GM23248 (cell line): ENCODE results near the gene PXT1. TPM values are rescaled to one million over a fixed set of nuclear protein-coding genes. Genes with fewer than 3 reads are reported as not detected.

Experiments used
- DNase-seq: peaks from one replicate; pipeline ENCODE4 v3.0.0-alpha.2; 2015
- H2AFZ ChIP-seq: fragments of 200-600 bp; sonication (generic); 2 replicates; pipeline ENCODE4 v1.6.1; 2016; ENCODE audit warnings: antibody characterized with exemption
- H3F3A ChIP-seq: fragments of 200-600 bp; sonication (generic); 2 replicates; pipeline ENCODE4 v1.6.1; 2016; ENCODE audit warnings: mild to moderate bottlenecking, antibody characterized with exemption, mixed run types; ENCODE audit not compliant: insufficient read depth
- H3K27ac ChIP-seq: fragments of 200-600 bp; sonication (generic); 2 replicates; pipeline ENCODE4 v1.5.1; 2016; ENCODE audit warnings: mild to moderate bottlenecking
- H3K27me3 ChIP-seq: fragments of 200-600 bp; sonication (generic); replicated peaks from 2 replicates; pipeline ENCODE4 v1.6.1; 2016; ENCODE audit warnings: mild to moderate bottlenecking; ENCODE audit not compliant: insufficient read depth
- H3K36me3 ChIP-seq: fragments of 200-600 bp; sonication (generic); 2 replicates; pipeline ENCODE4 v1.6.1; 2016; ENCODE audit warnings: low read depth, mild to moderate bottlenecking
- H3K4me1 ChIP-seq: fragments of 200-600 bp; sonication (generic); 2 replicates; pipeline ENCODE4 v1.6.1; 2016; ENCODE audit warnings: mild to moderate bottlenecking; ENCODE audit not compliant: insufficient read depth
- H3K4me2 ChIP-seq: fragments of 200-600 bp; sonication (generic); one replicate; pipeline ENCODE4 v1.6.1; 2016; ENCODE audit warnings: mild to moderate bottlenecking; ENCODE audit not compliant: unreplicated experiment
- H3K4me3 ChIP-seq: fragments of 200-600 bp; sonication (generic); 2 replicates; pipeline ENCODE4 v1.5.1; 2016; ENCODE audit warnings: mild to moderate bottlenecking
- H3K79me2 ChIP-seq: fragments of 200-600 bp; sonication (generic); 2 replicates; pipeline ENCODE4 v1.6.1; 2016; ENCODE audit warnings: mild to moderate bottlenecking; ENCODE audit not compliant: insufficient read depth
- H3K9ac ChIP-seq: fragments of 200-600 bp; sonication (generic); 2 replicates; pipeline ENCODE4 v1.6.1; 2016; ENCODE audit warnings: mild to moderate bottlenecking
- H3K9me2 ChIP-seq: fragments of 200-600 bp; sonication (generic); 2 replicates; pipeline ENCODE4 v1.6.1; 2016; ENCODE audit warnings: mixed run types, mild to moderate bottlenecking, moderate library complexity; ENCODE audit not compliant: insufficient read depth
- H3K9me3 ChIP-seq: fragments of 200-600 bp; sonication (generic); one replicate; pipeline ENCODE4 v1.6.1; 2017; ENCODE audit warnings: low read depth
- H4K20me1 ChIP-seq: fragments of 200-600 bp; sonication (generic); 2 replicates; pipeline ENCODE4 v1.6.0; 2016; ENCODE audit not compliant: insufficient read depth
- EZH2 ChIP-seq: fragments of 200-600 bp; sonication (generic); IDR thresholded peaks from 2 replicates; pipeline ENCODE4 v1.6.1; 2018; ENCODE audit warnings: antibody characterized with exemption, mild to moderate bottlenecking; ENCODE audit not compliant: insufficient read depth, poor library complexity, severe bottlenecking
- EZH2phosphoT487 ChIP-seq: fragments of 200-600 bp; sonication (generic); IDR thresholded peaks from 2 replicates; pipeline ENCODE4 v1.6.1; 2018; ENCODE audit warnings: antibody characterized with exemption, moderate library complexity, mild to moderate bottlenecking, low read depth; ENCODE audit not compliant: insufficient read depth
- WGBS, 2 experiments: methylation state at CpG; one replicate each; pipeline ENCODE4 v1.1.6; 2015 to 2017; ENCODE audit warnings: low lambda C conversion rate in 2 of 2, low coverage in 1 of 2; ENCODE audit errors: missing lambda C conversion rate in 2 of 2; 5-methylcytosine and 5-hydroxymethylcytosine counted together
- in situ Hi-C: fragments of 300-500 bp; cut with MboI; formaldehyde crosslinking; loops from 2 replicates; pipeline ENCODE4 v1.15.0; 2020
- polyA plus RNA-seq: library from polyadenylated mRNA; unstranded; fragments of >200 nt; fragmentation: Nextera tagmentation; extraction: Ambion mirVana; gene quantifications from 2 replicates; pipeline ENCODE4 v1.2.1, GENCODE V29; 2016
- total RNA-seq: library from RNA; depleted of rRNA; stranded (reverse); fragments of >200 nt; shearing (Covaris generic); gene quantifications from 2 replicates; pipeline ENCODE4 v1.2.3, GENCODE V29; 2014

PXT1 gene
- total and polyA plus RNA-seq, 2 experiments from 2014 or later, result not detected

DNA sequence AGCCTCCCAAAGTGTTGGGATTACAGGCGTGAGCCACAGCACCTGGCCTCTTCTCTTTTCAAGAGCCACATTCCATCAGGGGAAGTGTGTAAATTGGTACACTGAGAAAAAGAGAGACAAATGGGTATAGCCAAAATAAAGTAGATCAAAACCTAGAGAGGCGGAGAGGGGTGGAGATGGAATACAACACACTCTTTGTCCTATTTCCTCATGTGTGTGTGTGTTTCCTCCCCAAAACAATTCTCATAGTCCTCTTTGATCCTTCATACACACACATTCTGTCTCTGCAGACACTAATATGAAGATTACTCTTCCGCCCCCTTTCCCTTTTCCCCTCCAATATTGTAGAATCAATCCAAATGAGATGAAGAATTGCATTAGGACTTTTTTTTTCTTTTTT, 16.0 kb downstream of the PXT1 start:
- Histone ChIP-seq H3K9ac (no peak overlapping the region), H4K20me1 (no peaks in the 10 kb centered on the region), H3K4me3 (no peak overlapping the region), H3K79me2 (no peaks in the 10 kb centered on the region), H3K36me3 (no peaks in the 10 kb centered on the region), H2AFZ (no peak overlapping the region), H3K4me2 (no peak overlapping the region), H3K27ac (no peak overlapping the region), H3K27me3 (no peaks in the 10 kb centered on the region), H3K9me3 (no peaks in the 10 kb centered on the region), H3F3A (0 out of 2 replicates have a peak, but pooled peaks cover 8% of the 10 kb centered on the region), H3K9me2 (no peaks in the 10 kb centered on the region), H3K4me1 (peaks cover 13% of the 10 kb centered on the region)
- in situ Hi-C loops, result no loop called here
- DNase-seq, result no peak
- 91 to 97% methylated on average over 3 of the region's 3 CpGs for WGBS, 2 experiments
- TF ChIP-seq EZH2, result no peak
- no peak for TF ChIP-seq EZH2phosphoT487

- Histone ChIP-seq H3K79me2 (no peaks in the 10 kb centered on the region), H3K9me3 (no peaks in the 10 kb centered on the region), H3K27ac (peak overlapping the region; percentile 61), H3K36me3 (no peaks in the 10 kb centered on the region), H3K9me2 (no peaks in the 10 kb centered on the region), H3K9ac (peak overlapping the region; percentile 79), H3K4me3 (peak overlapping the region; percentile 86), H3K4me1 (no peaks in the 10 kb centered on the region), H4K20me1 (no peaks in the 10 kb centered on the region), H2AFZ (peak overlapping the region; percentile 99), H3K4me2 (peak overlapping the region; percentile 87), H3K27me3 (no peaks in the 10 kb centered on the region), H3F3A (no peaks in the 10 kb centered on the region)
- peak; percentile 100 for DNase-seq
- TF ChIP-seq EZH2phosphoT487, result no peak
- 1% methylated on average over 46 to 51 of the region's 51 CpGs for WGBS, 2 experiments
- in situ Hi-C loops, result no loop called here
Measured at GRCh38 chr6:36423101-36423824, 19.4 kb downstream of the PXT1 start.

DNA sequence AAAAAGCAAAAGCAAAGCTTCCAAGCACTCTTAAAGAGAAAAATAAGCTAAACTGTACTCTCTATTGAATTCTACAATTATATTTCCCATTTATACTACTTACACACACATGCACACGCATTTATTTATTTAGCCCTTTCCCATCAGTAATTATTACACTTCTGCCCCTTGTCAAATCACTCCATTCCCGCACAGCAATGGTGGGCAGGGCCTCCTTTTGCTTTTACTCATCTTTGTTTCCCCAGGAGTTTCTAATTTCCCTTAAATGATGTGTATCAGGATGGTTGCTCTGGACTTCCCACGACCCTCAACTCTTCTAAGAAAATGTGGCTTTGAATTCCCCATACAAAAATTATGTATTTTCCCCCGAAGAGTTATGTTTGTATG, 19.9 kb downstream of the PXT1 start:
- Histone ChIP-seq H3K4me3 (peak overlapping the region; percentile 86), H4K20me1 (no peaks in the 10 kb centered on the region), H2AFZ (peak overlapping the region; percentile 99), H3K79me2 (no peaks in the 10 kb centered on the region), H3K27me3 (no peaks in the 10 kb centered on the region), H3K4me2 (peak overlapping the region; percentile 87), H3K9me3 (no peaks in the 10 kb centered on the region), H3K4me1 (no peaks in the 10 kb centered on the region), H3K9me2 (no peaks in the 10 kb centered on the region), H3K36me3 (no peaks in the 10 kb centered on the region), H3K27ac (peak overlapping the region; percentile 61), H3K9ac (peak overlapping the region; percentile 75), H3F3A (no peaks in the 10 kb centered on the region)
- no peak for DNase-seq
- no peak for TF ChIP-seq EZH2phosphoT487
- in situ Hi-C loops, result no loop called here
- 5 to 9% methylated on average over 4 of the region's 4 CpGs for WGBS, 2 experiments

DNA sequence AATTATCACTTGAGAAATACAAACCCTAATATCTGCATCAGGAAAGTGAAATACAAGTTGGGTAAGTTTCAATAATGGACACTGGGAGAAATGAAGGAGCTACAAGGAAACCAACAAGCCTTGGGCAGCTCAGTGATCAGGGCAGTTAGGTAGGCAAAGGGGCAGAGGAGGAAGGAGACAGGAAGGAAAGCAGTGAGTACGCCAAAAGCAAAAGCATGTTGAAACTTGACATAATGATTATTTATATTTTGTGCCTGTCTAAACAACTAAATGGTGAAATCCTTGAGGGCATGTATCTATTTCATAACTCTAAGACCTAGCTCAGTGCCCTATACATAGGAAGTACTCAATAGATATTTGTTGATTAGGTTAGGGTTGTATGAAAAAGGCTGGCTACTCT, 23.3 kb downstream of the PXT1 start:
- H3K4me1 ChIP-seq, result peaks cover 7% of the 10 kb centered on the region
- in situ Hi-C loops, result no loop called here
- H2AFZ ChIP-seq, result no peak overlapping the region
- no peaks in the 10 kb centered on the region for H3K36me3 ChIP-seq
- no peaks in the 10 kb centered on the region for H3K9me3 ChIP-seq
- H3K27me3 ChIP-seq, result no peaks in the 10 kb centered on the region
- no peak overlapping the region for H3K4me3 ChIP-seq
- H3F3A ChIP-seq, result peaks cover 6% of the 10 kb centered on the region
- H3K9me2 ChIP-seq, result no peaks in the 10 kb centered on the region
- TF ChIP-seq EZH2 (no peak), EZH2phosphoT487 (no peak)
- WGBS, 2 experiments, result 100% methylated on average over 1 of the region's 1 CpG
- no peaks in the 10 kb centered on the region for H4K20me1 ChIP-seq
- H3K27ac ChIP-seq, result no peak overlapping the region
- H3K79me2 ChIP-seq, result no peaks in the 10 kb centered on the region
- no peak overlapping the region for H3K9ac ChIP-seq
- no peak overlapping the region for H3K4me2 ChIP-seq
- no peak for DNase-seq
